Left ventricle myocardium inferior (tissue), 1 donor: Measurements from ENCODE around the gene CSNK1E. TPM values are rescaled to one million over a fixed set of nuclear protein-coding genes. Genes with fewer than 3 reads are reported as not detected.
A peak's percentile ranks its signal among the peaks of the same experiment; 100 is the strongest.

Experiments
- DNase-seq: peaks from one replicate; pipeline ENCODE4 v3.0.0-alpha.2; 2020
- H3K27ac ChIP-seq: fragments of 200-600 bp; replicated peaks from 2 replicates; pipeline ENCODE4 v1.8.0; 2021
- H3K27me3 ChIP-seq: fragments of 200-600 bp; 2 replicates; pipeline ENCODE4 v1.8.0; 2021; ENCODE audit warnings: low read depth
- H3K36me3 ChIP-seq: fragments of 200-600 bp; 2 replicates; pipeline ENCODE4 v1.8.0; 2021
- H3K4me1 ChIP-seq: fragments of 200-600 bp; 2 replicates; pipeline ENCODE4 v1.8.0; 2021
- H3K4me3 ChIP-seq: fragments of 200-600 bp; 2 replicates; pipeline ENCODE4 v1.8.0; 2021; ENCODE audit warnings: mild to moderate bottlenecking, moderate library complexity
- H3K9me3 ChIP-seq: fragments of 200-600 bp; replicated peaks from 2 replicates; pipeline ENCODE4 v1.8.0; 2021
- intact Hi-C: fragments of 100-400 bp; cut with micrococcal nuclease; formaldehyde crosslinking; loops from one replicate; pipeline ENCODE4 v1.11.0; 2022
- total RNA-seq: library from RNA; stranded (reverse); fragmentation: NEBNext Ultra II Directional; extraction: Animal tissue kit (Norgen Biotek cat#: 25700); gene quantifications from one replicate; pipeline ENCODE4 v1.2.1, GENCODE V29; 2021
- TF ChIP-seq, protein P1 (sequence below): fragments of 200-600 bp; IDR thresholded peaks from 2 replicates; pipeline ENCODE4 v1.8.0; 2021; ENCODE audit warnings: antibody characterized with exemption, mild to moderate bottlenecking, borderline replicate concordance
- donor health status: DM: no; HTN: yes; CAD: no; lungs with severe emphysema.

The CSNK1E gene
- total RNA-seq, 1 donor from 2014 or later, result 76.1 TPM

DNA sequence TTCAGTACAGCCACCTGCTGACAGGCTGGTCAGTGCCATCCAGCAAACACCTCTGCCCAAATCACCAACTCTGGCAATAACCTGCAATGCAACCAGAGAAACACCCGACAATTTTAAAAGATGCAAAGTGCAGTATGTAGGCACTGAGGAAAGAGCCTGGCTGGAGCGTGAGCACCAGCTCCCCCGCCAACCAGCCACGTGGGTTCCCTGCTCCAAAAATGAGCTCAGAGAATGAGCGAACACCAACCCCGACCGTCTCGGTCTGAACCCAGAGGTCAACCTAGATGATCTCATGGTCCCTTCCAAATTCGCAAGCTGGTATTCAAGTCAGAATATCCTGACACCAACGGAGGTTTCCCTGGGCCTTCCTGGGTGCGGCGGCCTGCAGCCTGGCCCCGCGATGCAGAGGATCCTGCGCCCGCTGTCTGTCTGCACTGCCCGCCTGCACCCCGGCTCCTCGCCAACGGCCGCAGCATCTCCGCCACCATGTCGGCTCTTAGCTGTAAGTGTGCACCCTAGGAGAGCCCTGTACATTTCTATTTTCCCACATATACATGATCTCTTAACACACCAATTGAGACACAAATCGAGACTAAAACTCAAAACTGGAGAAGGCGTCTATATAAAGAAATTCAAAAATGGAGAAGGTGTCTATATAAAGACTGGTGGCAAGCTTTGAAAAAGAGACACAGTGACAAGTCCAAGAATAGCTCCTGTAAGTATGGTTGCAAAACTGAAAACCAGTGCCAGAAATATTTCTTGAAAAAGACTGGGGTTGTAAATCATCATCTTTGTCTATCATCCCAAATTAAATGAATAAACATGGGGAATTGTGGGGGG lies 67.2 kb downstream of the CSNK1E start:
- Histone ChIP-seq H3K36me3 (peaks cover 24% of the 10 kb centered on the region), H3K27me3 (no peaks in the 10 kb centered on the region), H3K4me1 (peaks cover 73% of the 10 kb centered on the region), H3K9me3 (peaks cover 4% of the 10 kb centered on the region), H3K4me3 (no peak overlapping the region), H3K27ac (peak overlapping the region; percentile 45)
- intact Hi-C loops, result no loop called here
- TF ChIP-seq, protein P1, sequence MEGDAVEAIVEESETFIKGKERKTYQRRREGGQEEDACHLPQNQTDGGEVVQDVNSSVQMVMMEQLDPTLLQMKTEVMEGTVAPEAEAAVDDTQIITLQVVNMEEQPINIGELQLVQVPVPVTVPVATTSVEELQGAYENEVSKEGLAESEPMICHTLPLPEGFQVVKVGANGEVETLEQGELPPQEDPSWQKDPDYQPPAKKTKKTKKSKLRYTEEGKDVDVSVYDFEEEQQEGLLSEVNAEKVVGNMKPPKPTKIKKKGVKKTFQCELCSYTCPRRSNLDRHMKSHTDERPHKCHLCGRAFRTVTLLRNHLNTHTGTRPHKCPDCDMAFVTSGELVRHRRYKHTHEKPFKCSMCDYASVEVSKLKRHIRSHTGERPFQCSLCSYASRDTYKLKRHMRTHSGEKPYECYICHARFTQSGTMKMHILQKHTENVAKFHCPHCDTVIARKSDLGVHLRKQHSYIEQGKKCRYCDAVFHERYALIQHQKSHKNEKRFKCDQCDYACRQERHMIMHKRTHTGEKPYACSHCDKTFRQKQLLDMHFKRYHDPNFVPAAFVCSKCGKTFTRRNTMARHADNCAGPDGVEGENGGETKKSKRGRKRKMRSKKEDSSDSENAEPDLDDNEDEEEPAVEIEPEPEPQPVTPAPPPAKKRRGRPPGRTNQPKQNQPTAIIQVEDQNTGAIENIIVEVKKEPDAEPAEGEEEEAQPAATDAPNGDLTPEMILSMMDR, result no peak
- no peak for DNase-seq

DNA sequence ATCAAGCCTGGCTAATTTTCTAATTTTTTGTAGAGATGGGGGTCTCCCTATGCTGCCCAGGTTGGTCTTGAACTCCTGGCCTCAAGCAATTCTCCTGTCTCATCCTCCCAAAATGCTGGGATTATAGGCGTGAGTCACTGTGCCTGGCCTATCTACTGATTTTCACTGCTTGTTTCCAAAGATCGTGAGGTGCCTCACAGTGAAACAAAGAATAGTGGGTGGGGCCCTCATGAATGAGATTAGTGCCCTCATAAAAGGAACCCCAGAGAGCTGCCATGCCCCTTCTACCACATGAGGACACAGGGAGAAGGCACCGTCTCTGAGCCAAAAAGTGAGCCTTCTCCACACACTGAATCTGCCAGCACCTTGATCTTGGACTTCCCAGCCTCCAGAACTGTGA lies 67.9 kb downstream of the CSNK1E start:
- Histone ChIP-seq H3K27ac (no peak overlapping the region), H3K4me1 (peaks cover 71% of the 10 kb centered on the region), H3K27me3 (no peaks in the 10 kb centered on the region), H3K4me3 (no peak overlapping the region), H3K36me3 (peaks cover 32% of the 10 kb centered on the region), H3K9me3 (peaks cover 4% of the 10 kb centered on the region)
- TF ChIP-seq, protein P1, result no peak
- intact Hi-C loops, result no loop called here
- DNase-seq, result no peak

- H3K4me1 ChIP-seq, result peaks cover 71% of the 10 kb centered on the region
- H3K27ac ChIP-seq, result no peak overlapping the region
- TF ChIP-seq, protein P1, result no peak
- intact Hi-C loops, result no loop called here
- H3K36me3 ChIP-seq, result peaks cover 38% of the 10 kb centered on the region
- no peak overlapping the region for H3K4me3 ChIP-seq
- no peaks in the 10 kb centered on the region for H3K27me3 ChIP-seq
- DNase-seq, result no peak
- H3K9me3 ChIP-seq, result peaks cover 4% of the 10 kb centered on the region
Measured at GRCh38 chr22:38248280-38248679, 69.0 kb downstream of the CSNK1E start.

GRCh38 chr22:38247713-38248112 lies 69.5 kb downstream of the CSNK1E start:
- H3K9me3 ChIP-seq, result peaks cover 4% of the 10 kb centered on the region
- intact Hi-C loops, result no loop called here
- no peaks in the 10 kb centered on the region for H3K27me3 ChIP-seq
- DNase-seq, result no peak
- TF ChIP-seq, protein P1, result no peak
- peaks cover 76% of the 10 kb centered on the region for H3K4me1 ChIP-seq
- H3K4me3 ChIP-seq, result no peak overlapping the region
- peaks cover 41% of the 10 kb centered on the region for H3K36me3 ChIP-seq
- peak overlapping the region; percentile 79 for H3K27ac ChIP-seq

DNA sequence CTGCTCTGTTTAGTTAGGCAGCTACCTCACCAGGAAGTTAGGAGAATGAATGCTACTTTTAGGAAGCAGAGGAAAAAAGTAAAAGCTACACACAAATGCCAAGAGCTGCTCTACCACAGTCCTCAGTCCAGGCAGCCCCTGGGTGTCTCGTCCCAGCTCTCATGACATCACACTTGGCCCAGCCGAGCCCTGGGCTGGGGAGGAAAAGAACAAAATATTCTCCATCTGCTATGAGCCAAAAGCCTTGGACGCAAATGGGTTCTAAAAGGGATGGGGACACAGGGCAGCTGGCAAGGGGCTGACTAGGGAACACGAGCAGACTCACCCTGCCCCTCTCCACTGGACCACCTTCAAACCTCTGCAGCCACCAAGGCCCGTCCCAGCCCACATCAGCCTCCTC lies 70.5 kb downstream of the CSNK1E start:
- Histone ChIP-seq H3K4me3 (no peak overlapping the region), H3K27ac (peak overlapping the region; percentile 79), H3K9me3 (peaks cover 4% of the 10 kb centered on the region), H3K27me3 (no peaks in the 10 kb centered on the region), H3K36me3 (peaks cover 41% of the 10 kb centered on the region), H3K4me1 (peaks cover 71% of the 10 kb centered on the region)
- intact Hi-C loops, result no loop called here
- TF ChIP-seq, protein P1, result no peak
- peak; percentile 66 for DNase-seq
